ENCODE measurements around the gene MED12L.

- no peak for TF ChIP-seq ARNTL (CRISPR knock-in tag; IDR thresholded peaks at IDR 0.05; ENCODE audit: borderline replicate concordance, low read depth)
- no peak for TF ChIP-seq ZNF565 (CRISPR knock-in tag; conservative IDR thresholded peaks at IDR 0.05; ENCODE audit: low read depth)
- no peak for TF ChIP-seq TSHZ2 (CRISPR knock-in tag; IDR thresholded peaks at IDR 0.05)
- no peak for TF ChIP-seq CREB5 (CRISPR knock-in tag; IDR thresholded peaks at IDR 0.05; ENCODE audit: low read depth)
These were observed 262.0 kb downstream of the MED12L start for GRCh38 chr3:151347432-151347831.
